ENCODE results near the gene FRS2. TPM values are rescaled to one million over a fixed set of nuclear protein-coding genes. Genes with fewer than 3 reads are reported as not detected.

FRS2 gene
- total RNA-seq, 2 donors from 2014 or later = 39.5 to 65.6 TPM

- no peaks in the 10 kb centered on the region for H3K36me3 ChIP-seq
- H3K4me3 ChIP-seq = no peak within 1 kb of the TSS
- H3K4me1 ChIP-seq (replicated peaks) = no peaks in the 10 kb centered on the region
- intact Hi-C loops (cut with DNase I) = no loop called here
- TF ChIP-seq POLR2A (IDR thresholded peaks at IDR 0.05) (no peak), POLR2AphosphoS5 (IDR thresholded peaks at IDR 0.05) (no peak), CTCF (IDR thresholded peaks at IDR 0.05) (no peak)
- 96% methylated on average over 11 of the region's 11 CpGs for WGBS
- H3K27ac ChIP-seq = no peak within 1 kb of the TSS
- H3K9me3 ChIP-seq = no peaks in the 10 kb centered on the region
- no peaks in the 10 kb centered on the region for H3K27me3 ChIP-seq (replicated peaks; ENCODE audit: insufficient read depth)
- no peak for DNase-seq (ENCODE audit: low spot score)
These were observed 140.5 kb downstream of the FRS2 start, which contains the start of gene LRRC10 for GRCh38 chr12:69610729-69611128. Gene LRRC10 (minus strand): TSS chr12:69610907. CDS start chr12:69610838, 69 bp downstream.

GRCh38 chr12:69613351-69613750 lies 143.2 kb downstream of the FRS2 start:
- H3K4me3 ChIP-seq = no peak overlapping the region
- intact Hi-C loops (cut with DNase I) = no loop called here
- H3K36me3 ChIP-seq = no peaks in the 10 kb centered on the region
- H3K9me3 ChIP-seq = no peaks in the 10 kb centered on the region
- no peak for TF ChIP-seq POLR2A (IDR thresholded peaks at IDR 0.05)
- TF ChIP-seq POLR2AphosphoS5 (IDR thresholded peaks at IDR 0.05) = no peak
- no peak for TF ChIP-seq CTCF (IDR thresholded peaks at IDR 0.05)
- no peak for DNase-seq (ENCODE audit: low spot score)
- no peak overlapping the region for H3K27ac ChIP-seq
- H3K4me1 ChIP-seq (replicated peaks) = no peaks in the 10 kb centered on the region
- no peaks in the 10 kb centered on the region for H3K27me3 ChIP-seq (replicated peaks; ENCODE audit: insufficient read depth)

GRCh38 chr12:69616025-69616424 lies 145.8 kb downstream of the FRS2 start:
- DNase-seq (ENCODE audit: low spot score) = no peak
- 75% methylated on average over 14 of the region's 14 CpGs for WGBS
- intact Hi-C loops (cut with DNase I) = no loop called here
- Histone ChIP-seq H3K27ac (no peak overlapping the region), H3K9me3 (no peaks in the 10 kb centered on the region), H3K27me3 (replicated peaks; ENCODE audit: insufficient read depth) (no peaks in the 10 kb centered on the region), H3K36me3 (no peaks in the 10 kb centered on the region), H3K4me3 (no peak overlapping the region), H3K4me1 (replicated peaks) (no peaks in the 10 kb centered on the region)
- TF ChIP-seq CTCF (IDR thresholded peaks at IDR 0.05) (no peak), POLR2AphosphoS5 (IDR thresholded peaks at IDR 0.05) (no peak), POLR2A (IDR thresholded peaks at IDR 0.05) (no peak)

GRCh38 chr12:69619050-69619449 lies 148.9 kb downstream of the FRS2 start:
- TF ChIP-seq POLR2A (IDR thresholded peaks at IDR 0.05) = no peak
- no peak for TF ChIP-seq CTCF (IDR thresholded peaks at IDR 0.05)
- no peak for TF ChIP-seq POLR2AphosphoS5 (IDR thresholded peaks at IDR 0.05)
- intact Hi-C loops (cut with DNase I) = no loop called here
- H3K4me3 ChIP-seq = no peak overlapping the region
- no peaks in the 10 kb centered on the region for H3K4me1 ChIP-seq (replicated peaks)
- 64% methylated on average over 6 of the region's 6 CpGs for WGBS
- H3K36me3 ChIP-seq = no peaks in the 10 kb centered on the region
- no peaks in the 10 kb centered on the region for H3K9me3 ChIP-seq
- H3K27ac ChIP-seq = no peak overlapping the region
- DNase-seq (ENCODE audit: low spot score) = no peak
- no peaks in the 10 kb centered on the region for H3K27me3 ChIP-seq (replicated peaks; ENCODE audit: insufficient read depth)

GRCh38 chr12:69620077-69620476 lies 149.9 kb downstream of the FRS2 start:
- 82% methylated on average over 4 of the region's 4 CpGs for WGBS
- DNase-seq (ENCODE audit: low spot score) = no peak
- intact Hi-C loops (cut with DNase I) = no loop called here
- no peaks in the 10 kb centered on the region for H3K27me3 ChIP-seq (replicated peaks; ENCODE audit: insufficient read depth)
- no peak for TF ChIP-seq POLR2AphosphoS5 (IDR thresholded peaks at IDR 0.05)
- TF ChIP-seq CTCF (IDR thresholded peaks at IDR 0.05) = no peak
- no peak for TF ChIP-seq POLR2A (IDR thresholded peaks at IDR 0.05)
- no peak overlapping the region for H3K27ac ChIP-seq
- no peak overlapping the region for H3K4me3 ChIP-seq
- no peaks in the 10 kb centered on the region for H3K36me3 ChIP-seq
- H3K4me1 ChIP-seq (replicated peaks) = no peaks in the 10 kb centered on the region
- H3K9me3 ChIP-seq = no peaks in the 10 kb centered on the region

Measured in prostate gland (tissue), 2 donors.